IPS-15b (cell line): Measurements from ENCODE around the gene RAD9B.

Experiments used
- H3K27me3 ChIP-seq: one replicate; pipeline ENCODE4 v1.6.1; 2013; ENCODE audit warnings: low read length; ENCODE audit not compliant: control insufficient read depth, insufficient read depth
- H3K36me3 ChIP-seq: one replicate; pipeline ENCODE4 v1.6.1; 2013; ENCODE audit warnings: low read length; ENCODE audit not compliant: control insufficient read depth, insufficient read depth
- H3K4me1 ChIP-seq: one replicate; pipeline ENCODE4 v1.6.1; 2013; ENCODE audit warnings: mild to moderate bottlenecking, low read length; ENCODE audit not compliant: control insufficient read depth, insufficient read depth
- H3K4me3 ChIP-seq: one replicate; pipeline ENCODE4 v1.5.1; 2013; ENCODE audit warnings: low read depth, low read length
- H3K9ac ChIP-seq: one replicate; pipeline ENCODE4 v1.6.1; 2013; ENCODE audit warnings: low read depth, mild to moderate bottlenecking, low read length
- H3K9me3 ChIP-seq: one replicate; pipeline ENCODE4 v1.6.1; 2013; ENCODE audit warnings: mild to moderate bottlenecking, low read length; ENCODE audit not compliant: control insufficient read depth, insufficient read depth

The RAD9B gene

DNA sequence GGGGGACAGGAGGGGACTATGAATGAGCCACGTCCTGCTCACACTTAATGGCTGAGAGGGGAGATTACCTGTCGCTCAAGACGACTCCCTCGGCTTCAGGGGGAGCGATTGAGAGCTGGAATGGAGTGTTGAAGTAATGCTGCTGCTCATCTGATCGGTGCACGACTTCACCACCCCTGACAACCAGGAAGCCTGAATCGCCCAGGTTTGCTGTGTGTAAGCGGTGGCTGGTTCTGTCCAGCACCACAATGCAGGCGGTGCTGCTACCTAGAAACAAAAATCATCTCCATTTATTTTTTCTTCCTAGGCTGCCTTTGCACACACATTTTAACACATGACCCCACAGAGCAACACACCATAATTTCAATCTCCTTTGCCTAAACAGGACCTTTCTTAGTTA is 43.7 kb downstream of the RAD9B start:
- H3K36me3 ChIP-seq = no peaks in the 10 kb centered on the region
- no peaks in the 10 kb centered on the region for H3K9me3 ChIP-seq
- H3K4me1 ChIP-seq = peaks cover 2% of the 10 kb centered on the region
- H3K27me3 ChIP-seq = no peaks in the 10 kb centered on the region
- no peak overlapping the region for H3K4me3 ChIP-seq
- no peak overlapping the region for H3K9ac ChIP-seq

DNA sequence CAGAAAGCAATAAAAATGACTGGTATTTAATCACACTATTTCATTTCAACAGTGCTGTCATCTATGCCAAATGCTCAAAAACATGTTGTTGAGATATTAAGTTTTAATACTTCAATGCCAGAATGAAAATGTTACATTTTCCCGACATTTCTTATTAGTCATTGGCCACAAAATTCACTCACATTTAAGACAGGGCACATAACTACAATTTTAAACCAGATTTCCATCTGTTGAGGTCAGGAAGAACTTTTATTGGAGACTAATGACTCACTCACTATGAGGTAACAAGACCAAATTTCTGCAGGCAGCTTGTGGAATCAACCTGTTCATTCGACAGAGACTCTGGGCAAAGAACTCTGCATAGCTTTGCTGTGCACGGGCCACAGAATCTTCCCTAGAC is 44.2 kb downstream of the RAD9B start:
- no peaks in the 10 kb centered on the region for H3K9me3 ChIP-seq
- H3K4me1 ChIP-seq = peaks cover 2% of the 10 kb centered on the region
- H3K9ac ChIP-seq = no peak overlapping the region
- H3K4me3 ChIP-seq = no peak overlapping the region
- H3K36me3 ChIP-seq = no peaks in the 10 kb centered on the region
- no peaks in the 10 kb centered on the region for H3K27me3 ChIP-seq

DNA sequence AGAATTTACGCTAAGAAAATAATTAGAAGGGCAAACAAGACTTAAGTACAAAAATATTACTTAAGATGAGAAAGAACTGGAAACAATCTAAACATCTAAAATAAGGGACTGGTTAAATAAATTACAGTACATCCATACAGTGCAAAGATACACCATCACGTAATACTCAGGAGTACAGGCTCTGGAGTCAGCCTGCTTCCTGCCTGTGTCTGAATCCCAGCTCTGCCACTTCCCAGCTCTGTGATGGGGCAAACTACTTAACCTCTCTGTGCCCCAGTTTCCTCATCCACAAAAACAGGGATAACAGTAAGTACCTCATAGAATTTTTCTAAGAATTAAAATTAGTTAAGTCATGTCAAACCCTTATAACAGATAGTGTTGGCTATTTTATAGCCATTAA is 45.0 kb downstream of the RAD9B start:
- no peak overlapping the region for H3K9ac ChIP-seq
- no peaks in the 10 kb centered on the region for H3K27me3 ChIP-seq
- H3K9me3 ChIP-seq = no peaks in the 10 kb centered on the region
- no peak overlapping the region for H3K4me3 ChIP-seq
- H3K4me1 ChIP-seq = peaks cover 2% of the 10 kb centered on the region
- no peaks in the 10 kb centered on the region for H3K36me3 ChIP-seq

DNA sequence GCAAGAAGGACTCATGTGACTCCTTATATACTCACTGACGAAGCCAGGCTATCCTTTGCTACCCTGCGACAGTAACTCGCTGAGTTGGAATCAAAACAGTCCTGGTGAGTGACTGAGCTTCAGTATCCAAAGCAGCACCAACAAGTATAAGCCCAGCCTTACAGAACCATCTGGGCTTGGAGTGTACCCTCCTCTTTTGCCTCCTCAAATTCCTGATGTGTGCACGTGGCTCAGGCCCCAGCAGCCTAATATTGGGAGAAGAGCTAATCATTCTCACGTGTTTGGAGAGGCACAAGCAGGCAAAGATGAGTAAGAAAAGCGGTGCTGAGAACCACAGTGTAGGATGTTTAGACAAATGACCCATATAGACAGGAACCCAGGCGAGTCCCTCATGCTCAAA is 46.5 kb downstream of the RAD9B start:
- no peak overlapping the region for H3K9ac ChIP-seq
- no peaks in the 10 kb centered on the region for H3K27me3 ChIP-seq
- H3K9me3 ChIP-seq = no peaks in the 10 kb centered on the region
- H3K4me3 ChIP-seq = no peak overlapping the region
- H3K4me1 ChIP-seq = peaks cover 2% of the 10 kb centered on the region
- H3K36me3 ChIP-seq = no peaks in the 10 kb centered on the region

DNA sequence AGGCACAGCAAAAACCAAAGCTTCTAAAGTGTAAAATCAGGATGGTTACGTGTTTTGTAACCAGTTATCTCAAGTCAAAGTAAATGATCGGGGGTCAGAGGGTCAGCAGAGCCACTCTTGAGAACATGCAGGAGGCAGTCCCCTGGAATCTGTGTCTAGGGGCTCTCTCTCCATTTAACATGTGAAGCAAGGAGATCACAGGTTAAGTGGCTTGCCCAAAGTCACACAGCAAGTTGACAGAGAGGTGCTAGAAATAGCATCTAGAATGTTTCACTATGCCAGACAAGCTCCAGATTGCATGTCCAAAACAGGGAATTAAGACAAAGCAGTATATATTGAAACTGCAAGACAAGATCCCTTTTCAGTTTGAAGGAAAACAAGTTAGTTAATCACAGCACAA is 47.6 kb downstream of the RAD9B start:
- H3K36me3 ChIP-seq = no peaks in the 10 kb centered on the region
- no peak overlapping the region for H3K4me3 ChIP-seq
- peaks cover 2% of the 10 kb centered on the region for H3K4me1 ChIP-seq
- no peaks in the 10 kb centered on the region for H3K27me3 ChIP-seq
- H3K9ac ChIP-seq = no peak overlapping the region
- H3K9me3 ChIP-seq = no peaks in the 10 kb centered on the region

DNA sequence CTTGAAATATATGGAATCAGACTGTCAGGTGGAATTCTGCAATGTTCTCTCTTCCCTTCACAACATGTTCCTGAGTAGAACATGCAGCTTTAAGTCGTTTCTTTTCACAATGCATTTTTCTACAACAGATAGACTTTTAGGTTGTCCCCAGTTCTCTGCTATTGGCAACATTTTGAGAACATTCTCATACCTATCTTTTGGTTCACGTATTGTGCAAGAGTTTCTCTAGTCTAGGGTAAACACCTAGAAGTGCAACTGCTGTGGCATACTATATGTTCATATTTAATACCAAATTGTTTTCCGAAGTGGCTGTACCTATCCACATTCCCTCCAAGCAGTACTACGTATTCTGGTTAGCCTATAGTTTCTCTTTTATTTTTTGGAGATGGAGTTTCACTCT is 48.9 kb downstream of the RAD9B start:
- Histone ChIP-seq H3K4me3 (no peak overlapping the region), H3K9ac (no peak overlapping the region), H3K9me3 (no peaks in the 10 kb centered on the region), H3K36me3 (no peaks in the 10 kb centered on the region), H3K4me1 (peaks cover 2% of the 10 kb centered on the region), H3K27me3 (no peaks in the 10 kb centered on the region)
